IPS-NIHi11 (cell line): ENCODE measurements around the gene CCR4.
"Not testable (repeated sequence)": the region's sequence is repeated elsewhere in the genome, so short reads cannot be mapped to it uniquely, and the experiment has no call there.

Source experiments
- DNase-seq: peaks from one replicate; pipeline ENCODE4 v3.0.0; 2012; ENCODE audit warnings: mixed read lengths, low spot score

Gene CCR4

DNA sequence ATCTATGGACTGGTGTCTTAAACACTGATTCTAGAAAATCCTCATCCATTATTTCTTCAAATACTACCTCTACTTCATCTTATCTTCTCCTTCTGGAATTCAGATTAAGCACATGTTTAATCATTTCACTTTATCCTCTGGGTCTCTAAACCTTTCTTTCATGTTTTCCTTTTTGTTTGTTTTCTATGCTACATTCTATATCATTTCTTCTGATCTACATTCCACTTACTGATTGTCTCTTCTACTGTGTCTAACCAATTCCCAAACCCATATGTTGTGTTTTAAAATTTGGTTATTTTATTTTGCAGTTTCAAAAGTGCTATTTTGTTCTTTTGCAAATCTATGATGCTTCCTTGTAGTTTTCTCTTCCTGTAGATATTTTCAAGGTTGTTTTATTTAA, 31.7 kb downstream of the CCR4 start:
- DNase-seq: no peak

DNA sequence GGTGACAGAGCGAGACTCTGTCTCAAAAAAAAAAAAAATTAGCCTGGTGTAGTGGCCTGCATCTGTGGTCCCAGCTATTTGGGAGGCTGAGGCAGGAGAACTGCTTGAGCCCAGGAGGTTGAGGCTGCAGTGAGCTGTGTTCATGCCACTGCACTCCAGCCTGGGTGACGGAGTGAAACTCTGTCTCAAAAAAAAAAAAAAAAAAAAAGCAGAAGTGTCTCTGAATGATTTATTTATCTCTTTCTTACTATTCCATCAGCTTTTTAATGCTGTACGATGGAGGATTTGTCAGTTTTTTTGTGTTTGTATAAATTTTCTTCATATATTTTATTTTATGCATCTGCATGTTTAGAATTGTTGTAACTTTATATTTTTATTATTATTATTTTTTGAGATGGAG, 33.5 kb downstream of the CCR4 start:
- not testable (repeated sequence) for DNase-seq

DNA sequence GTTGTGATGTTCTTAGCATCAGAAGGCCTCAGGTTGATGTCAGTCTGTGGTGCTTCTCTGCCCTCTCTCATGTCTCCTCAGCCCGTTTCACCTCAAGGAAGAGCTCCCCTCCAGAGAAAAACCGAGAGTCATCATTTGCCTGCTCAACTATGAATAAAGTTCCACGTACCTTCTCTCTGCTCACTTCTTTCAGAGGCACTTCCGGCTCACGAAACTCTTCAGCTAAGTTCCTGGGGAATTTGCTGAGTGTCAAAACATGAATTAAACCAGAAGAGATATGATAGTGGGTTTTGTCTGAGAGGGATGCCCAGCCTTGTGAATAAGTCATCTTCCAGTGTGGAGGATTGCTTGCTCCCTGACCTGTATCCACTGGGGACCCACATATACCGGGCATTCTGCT, 37.7 kb downstream of the CCR4 start:
- DNase-seq: no peak

DNA sequence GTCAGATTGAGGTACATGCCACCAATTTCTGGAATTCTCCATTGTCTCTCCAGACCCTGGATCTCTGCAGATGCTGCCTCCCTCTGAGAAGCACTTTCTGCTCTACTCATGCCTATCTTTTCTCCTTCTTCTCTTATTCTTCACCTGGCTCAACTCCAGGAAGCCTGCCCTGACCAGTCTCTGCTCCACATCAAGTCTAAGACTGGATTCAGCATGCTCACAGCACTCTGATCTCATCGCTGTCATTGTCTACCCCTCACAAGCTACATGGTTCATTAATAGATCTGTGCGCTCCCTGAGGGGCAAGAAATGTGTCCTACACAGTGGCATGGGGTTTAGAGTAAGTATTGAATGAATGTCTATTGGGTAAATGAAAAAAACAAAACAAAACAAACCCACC, 38.7 kb downstream of the CCR4 start:
- no peak for DNase-seq

DNA sequence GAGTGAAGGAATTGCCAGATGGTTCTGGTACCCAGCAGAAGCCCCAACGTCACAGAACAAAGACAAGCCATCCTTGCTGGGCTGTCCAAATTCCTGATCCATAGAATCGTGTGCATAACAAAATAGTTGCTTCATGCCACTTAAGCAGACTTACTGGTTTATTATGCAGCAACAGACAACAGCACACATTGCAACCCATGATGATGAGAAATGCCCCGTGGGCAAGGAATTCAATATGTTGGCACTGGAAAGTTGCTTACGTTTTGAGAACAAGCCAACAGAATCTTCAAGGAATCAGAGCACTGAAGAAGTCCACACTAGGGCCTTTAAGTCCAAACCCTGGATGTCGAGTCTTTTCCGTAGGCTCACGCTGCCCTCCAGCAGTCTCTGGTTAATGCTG, 40.3 kb downstream of the CCR4 start:
- no peak for DNase-seq

DNA sequence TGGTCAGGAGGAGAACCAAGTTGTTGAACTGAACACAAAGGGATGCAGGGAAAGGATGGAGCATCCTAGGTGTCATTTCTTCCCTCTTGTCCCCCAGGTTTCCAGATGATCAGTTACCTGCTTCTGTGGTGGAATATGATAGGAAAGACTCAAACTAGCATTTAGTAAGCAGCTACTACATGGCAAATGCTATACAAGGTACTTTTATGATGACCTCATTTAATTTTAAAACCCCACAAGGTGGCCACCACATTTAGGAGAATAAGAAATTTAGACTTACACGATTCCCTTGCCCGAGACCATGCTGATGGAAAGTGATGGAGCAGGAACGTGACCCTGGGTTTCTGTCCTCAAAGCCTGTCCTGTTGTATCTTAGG, 40.9 kb downstream of the CCR4 start:
- DNase-seq: no peak

DNA sequence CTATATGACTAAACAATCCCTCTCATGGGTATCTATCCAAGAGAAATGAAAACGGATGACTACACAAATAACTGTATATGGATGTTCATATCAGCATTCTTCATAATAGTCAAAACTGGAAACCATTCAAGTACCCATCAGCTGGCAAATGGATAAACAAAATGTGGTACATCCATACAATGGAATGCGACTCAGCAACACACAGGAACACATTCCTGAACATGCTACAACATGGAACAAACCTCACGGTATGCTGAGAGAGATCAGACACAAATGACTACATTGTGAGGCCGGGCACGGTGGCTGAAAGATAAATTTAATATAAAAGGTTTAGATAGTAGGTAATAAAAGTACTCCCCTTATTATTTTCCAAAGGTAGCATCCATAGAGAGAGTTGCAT, 42.6 kb downstream of the CCR4 start:
- DNase-seq: no peak

DNA sequence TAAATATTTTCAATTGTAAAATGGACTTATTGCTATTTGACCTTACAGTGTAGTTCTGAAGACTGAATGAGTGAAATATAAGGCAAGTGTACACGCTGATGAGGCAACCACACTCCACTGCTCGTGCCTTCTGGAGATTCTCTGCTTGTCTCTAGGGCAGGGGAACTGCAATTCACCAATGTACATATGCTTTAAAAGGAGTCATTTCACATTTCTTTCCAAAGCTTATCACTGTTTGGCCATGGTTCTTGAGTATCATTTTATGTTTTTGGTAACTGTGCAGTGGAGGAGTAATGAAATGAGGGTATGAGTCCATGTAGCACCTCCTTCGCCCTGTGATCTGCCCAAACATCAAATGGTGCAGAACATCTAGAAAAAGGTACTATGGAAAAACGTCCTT, 43.7 kb downstream of the CCR4 start:
- no peak for DNase-seq

DNA sequence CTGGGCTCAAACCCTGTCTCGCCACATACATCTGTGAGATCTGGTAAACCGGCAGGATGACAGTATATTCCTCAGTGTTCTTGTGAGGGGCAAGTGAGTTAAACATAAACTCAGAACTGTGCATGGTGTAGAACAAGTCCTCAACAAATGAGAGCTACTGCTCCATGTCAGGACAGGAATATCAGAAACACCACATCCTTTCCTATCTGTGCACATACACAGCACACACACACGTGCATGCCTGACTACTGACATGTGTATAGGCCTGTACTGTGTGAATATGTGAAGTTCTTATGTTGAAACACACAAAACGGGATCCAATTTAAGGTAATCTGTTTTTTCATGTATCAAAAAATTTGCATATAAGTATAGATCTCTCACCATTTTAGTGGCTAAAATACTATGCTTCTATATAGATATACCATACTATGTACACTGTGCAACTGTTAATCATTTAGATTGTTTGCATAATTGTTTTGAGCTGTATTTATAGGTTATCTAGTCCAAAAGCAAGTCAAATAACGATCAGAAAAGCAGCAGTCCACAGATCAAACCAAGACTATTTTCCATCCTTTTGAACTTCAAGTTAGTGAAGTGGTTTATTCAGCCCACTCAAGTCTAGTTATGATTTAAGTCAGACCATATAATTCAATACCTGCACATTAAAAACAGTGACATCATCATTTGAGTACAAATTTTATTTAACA, 44.8 kb downstream of the CCR4 start:
- DNase-seq: no peak

DNA sequence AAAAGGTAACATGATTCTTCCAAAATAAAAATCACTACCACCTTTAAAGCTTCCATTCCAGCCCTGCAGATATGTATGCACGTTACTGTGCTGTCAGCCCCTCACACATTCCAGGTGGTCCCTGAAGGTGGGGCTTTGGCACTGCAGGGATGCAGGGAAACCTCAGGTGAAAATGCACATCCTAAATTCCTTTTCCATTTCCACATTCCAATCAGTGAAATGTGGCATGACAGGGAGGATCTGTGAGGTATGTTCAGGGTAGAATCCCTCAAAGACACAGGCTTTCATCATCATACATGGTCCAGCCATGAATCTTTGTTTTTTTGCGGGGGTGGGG, 45.3 kb downstream of the CCR4 start:
- DNase-seq: no peak

DNA sequence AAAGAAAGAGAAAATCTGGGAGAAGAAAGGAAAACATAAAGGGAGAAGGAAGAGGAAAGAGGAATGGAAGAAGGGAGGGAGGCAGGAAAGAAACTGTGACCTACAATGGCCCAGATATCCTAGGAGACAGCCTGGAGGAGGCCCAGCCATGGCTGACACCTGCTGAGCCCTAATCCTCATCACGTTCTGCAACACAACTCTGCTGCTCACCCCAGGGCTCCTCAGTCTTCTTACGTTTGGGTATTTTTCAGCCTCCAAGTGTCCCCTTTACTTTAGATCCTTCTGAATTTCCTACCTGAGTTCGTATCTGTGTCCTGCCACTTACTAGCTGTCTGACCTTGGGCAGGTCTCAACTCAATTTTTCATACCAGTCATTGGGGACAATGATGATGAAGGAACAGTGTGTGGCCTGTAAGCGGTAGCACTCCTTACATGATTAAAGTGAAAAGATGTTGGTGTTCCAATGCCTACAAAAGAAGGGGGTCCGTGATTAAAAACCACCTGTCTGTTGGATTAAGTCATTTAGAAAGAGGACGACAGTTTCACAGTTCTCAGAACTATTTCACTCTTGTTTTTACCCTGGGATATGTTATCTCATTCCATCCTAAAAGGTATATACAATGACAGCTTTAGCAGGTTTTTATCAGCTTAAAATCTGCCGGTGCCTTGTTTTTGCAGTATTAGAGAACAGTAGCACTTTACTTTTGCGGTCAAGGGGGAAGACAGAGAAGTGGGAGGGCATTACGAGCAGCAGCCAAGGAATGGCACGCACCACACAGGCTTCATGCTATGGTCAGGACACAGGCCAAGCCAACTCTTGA, 47.4 kb downstream of the CCR4 start:
- no peak for DNase-seq

DNA sequence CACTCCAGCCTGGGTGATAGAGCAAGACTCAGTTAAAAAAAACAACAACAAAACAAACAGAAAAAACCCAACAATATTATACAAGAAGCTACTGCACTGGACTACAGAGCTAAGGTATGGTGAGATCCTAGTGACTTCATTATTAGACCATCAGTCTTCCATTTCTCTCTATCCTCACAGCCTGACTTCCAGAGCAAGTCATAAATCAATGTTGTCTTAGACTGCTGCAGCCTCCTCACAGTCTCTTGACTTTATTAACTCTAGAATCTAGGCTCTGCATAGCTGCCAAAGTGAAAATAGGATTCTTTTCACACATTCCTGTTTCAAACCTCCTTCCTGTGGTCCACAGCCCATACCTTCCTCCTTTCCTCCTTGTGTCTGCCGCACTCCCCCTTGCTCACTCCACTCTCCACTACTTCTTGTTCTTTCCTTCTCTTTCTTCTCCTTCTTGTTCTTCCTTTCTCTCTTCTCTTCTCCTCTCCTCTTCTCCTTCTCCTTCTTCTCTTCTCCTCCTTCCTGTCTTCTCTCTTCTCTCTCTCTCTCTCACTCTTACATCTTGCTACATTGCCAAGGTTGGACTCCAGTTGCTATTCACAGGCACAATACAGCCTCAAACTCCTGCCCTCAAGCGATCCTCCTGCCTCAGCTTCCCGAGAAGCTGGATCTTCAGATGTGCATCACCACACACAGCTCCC, 49.4 kb downstream of the CCR4 start:
- DNase-seq: no peak

DNA sequence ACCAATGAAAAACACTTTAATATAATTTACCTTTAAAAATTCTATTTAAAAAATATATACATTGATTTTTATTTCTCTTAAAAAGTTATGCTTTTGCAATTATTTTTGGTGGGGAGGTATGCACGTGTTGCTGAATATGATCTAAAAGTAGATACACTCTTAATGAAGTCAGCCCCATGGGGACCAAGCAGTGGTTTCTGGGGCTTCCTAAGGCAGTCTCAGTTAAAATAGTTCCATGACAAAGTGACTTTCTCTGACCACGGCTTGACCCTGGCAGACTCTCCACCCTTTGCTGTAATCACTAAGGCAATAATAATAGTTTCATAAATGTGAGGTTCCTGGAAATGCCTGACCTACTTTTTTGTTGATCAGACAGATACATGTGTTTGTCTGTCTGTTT, 50.4 kb downstream of the CCR4 start:
- DNase-seq: no peak

DNA sequence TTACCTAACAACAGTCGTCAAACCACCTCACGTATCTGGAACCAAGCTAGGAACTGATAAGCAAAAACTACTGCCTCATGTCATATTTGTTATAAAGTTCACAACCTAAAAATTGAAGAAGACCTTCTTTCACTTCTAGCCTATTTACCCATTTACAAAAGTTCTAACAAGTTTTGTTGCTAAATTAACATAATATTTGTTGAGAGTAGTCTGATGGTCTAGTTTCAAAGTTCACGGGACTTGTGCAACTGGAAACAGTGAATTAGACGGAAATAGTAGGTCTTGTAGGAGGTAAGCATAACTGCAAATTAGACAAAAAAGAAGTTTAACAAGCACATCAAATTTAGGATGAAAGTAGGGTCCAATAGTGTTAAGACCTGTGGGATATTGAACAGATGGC, 51.9 kb downstream of the CCR4 start:
- no peak for DNase-seq

DNA sequence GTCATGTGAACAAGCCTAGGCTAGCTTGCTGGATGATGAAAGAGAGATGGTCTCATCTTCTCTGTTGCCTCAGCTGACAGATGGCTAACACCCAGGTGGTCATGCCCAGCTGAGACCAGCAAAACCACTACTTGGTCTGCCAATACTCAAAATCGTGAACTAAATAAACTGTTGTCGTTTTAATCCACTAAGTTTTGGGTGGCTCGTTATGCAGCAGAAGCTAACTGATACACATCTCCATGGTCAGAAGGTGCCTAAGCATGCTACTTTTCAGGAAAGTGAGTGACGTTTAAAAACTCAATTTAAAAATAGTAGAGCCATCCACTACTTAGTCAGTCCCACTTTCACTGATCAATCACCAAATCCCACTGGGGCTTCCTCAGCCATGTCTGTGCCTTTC, 52.8 kb downstream of the CCR4 start:
- DNase-seq: no peak

DNA sequence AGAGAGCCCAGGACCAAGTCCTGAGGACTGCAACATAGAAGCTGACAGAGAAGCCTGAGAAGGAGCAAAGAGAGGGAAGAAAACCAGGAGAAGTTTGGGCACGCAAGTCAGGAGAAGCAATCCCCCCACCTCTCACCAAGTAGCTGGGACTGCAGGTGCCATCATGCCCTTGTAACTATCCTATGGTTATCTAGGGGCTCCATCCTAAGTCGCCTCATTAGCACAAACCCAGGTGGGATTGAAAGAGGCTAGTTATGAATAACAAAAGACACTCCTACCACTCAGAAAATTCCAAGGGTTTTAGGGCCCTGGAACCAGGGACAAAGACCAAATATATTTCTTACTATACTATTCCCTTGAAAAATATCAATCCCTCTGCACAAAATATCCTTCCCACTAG, 53.5 kb downstream of the CCR4 start:
- DNase-seq: no peak
